Parathyroid adenoma (tissue), 2 donors: ENCODE measurements around the gene GUCA2A.

Experiments
- H2AFZ ChIP-seq: fragments of 300-600 bp; sonication (generic); one replicate; pipeline ENCODE4 v1.7.0; 2017; ENCODE audit warnings: antibody characterized with exemption, mild to moderate bottlenecking
- H3K27ac ChIP-seq: fragments of 300-600 bp; sonication (generic); one replicate; pipeline ENCODE4 v1.7.0; 2017
- H3K27me3 ChIP-seq: fragments of 300-600 bp; sonication (generic); one replicate; pipeline ENCODE4 v1.7.0; 2017; ENCODE audit warnings: low read length; ENCODE audit not compliant: control insufficient read depth, insufficient read depth
- H3K36me3 ChIP-seq: fragments of 300-600 bp; sonication (generic); one replicate; pipeline ENCODE4 v1.7.0; 2017; ENCODE audit warnings: low read length; ENCODE audit not compliant: control insufficient read depth, insufficient read depth
- H3K4me1 ChIP-seq: fragments of 300-600 bp; sonication (generic); one replicate; pipeline ENCODE4 v1.7.0; 2017; ENCODE audit warnings: control low read depth
- H3K4me2 ChIP-seq: fragments of 300-600 bp; sonication (generic); one replicate; pipeline ENCODE4 v1.7.0; 2017; ENCODE audit warnings: low read length
- H3K4me3 ChIP-seq: fragments of 300-600 bp; sonication (generic); one replicate; pipeline ENCODE4 v1.7.0; 2017; ENCODE audit warnings: low read depth, low read length
- H3K79me2 ChIP-seq: fragments of 300-600 bp; sonication (generic); one replicate; pipeline ENCODE4 v1.7.0; 2017; ENCODE audit warnings: control low read depth
- H3K9ac ChIP-seq: fragments of 300-600 bp; sonication (generic); one replicate; pipeline ENCODE4 v1.7.0; 2017; ENCODE audit warnings: mild to moderate bottlenecking
- H3K9me3 ChIP-seq: fragments of 300-600 bp; sonication (generic); one replicate; pipeline ENCODE4 v1.7.0; 2017; ENCODE audit warnings: low read length; ENCODE audit not compliant: control insufficient read depth
- CTCF ChIP-seq: fragments of 300-600 bp; sonication (generic); IDR thresholded peaks from one replicate; pipeline ENCODE4 v1.7.0; 2017; ENCODE audit warnings: antibody characterized with exemption, mild to moderate bottlenecking
- donor health status: primary hyperparathyroidism.

GUCA2A gene

GRCh38 chr1:42141978-42142377, 22.6 kb downstream of the GUCA2A start:
- Histone ChIP-seq H3K27me3 (no peaks in the 10 kb centered on the region), H3K9me3 (no peaks in the 10 kb centered on the region), H3K27ac (no peak overlapping the region), H3K79me2 (no peaks in the 10 kb centered on the region), H3K4me3 (no peak overlapping the region), H3K36me3 (no peaks in the 10 kb centered on the region), H3K9ac (no peak overlapping the region), H2AFZ (no peak overlapping the region), H3K4me1 (no peaks in the 10 kb centered on the region), H3K4me2 (no peak overlapping the region)
- TF ChIP-seq CTCF, result no peak

GRCh38 chr1:42140191-42140590, 24.4 kb downstream of the GUCA2A start:
- Histone ChIP-seq H3K4me2 (no peak overlapping the region), H2AFZ (no peak overlapping the region), H3K9me3 (no peaks in the 10 kb centered on the region), H3K9ac (no peak overlapping the region), H3K27me3 (no peaks in the 10 kb centered on the region), H3K79me2 (no peaks in the 10 kb centered on the region), H3K4me3 (no peak overlapping the region), H3K4me1 (no peaks in the 10 kb centered on the region), H3K27ac (no peak overlapping the region), H3K36me3 (no peaks in the 10 kb centered on the region)
- no peak for TF ChIP-seq CTCF

GRCh38 chr1:42139444-42139843, 25.1 kb downstream of the GUCA2A start:
- no peaks in the 10 kb centered on the region for H3K36me3 ChIP-seq
- H3K79me2 ChIP-seq, result no peaks in the 10 kb centered on the region
- no peak for TF ChIP-seq CTCF
- H3K27ac ChIP-seq, result no peak overlapping the region
- no peak overlapping the region for H3K4me2 ChIP-seq
- H3K4me1 ChIP-seq, result no peaks in the 10 kb centered on the region
- H3K4me3 ChIP-seq, result no peak overlapping the region
- no peak overlapping the region for H2AFZ ChIP-seq
- H3K27me3 ChIP-seq, result no peaks in the 10 kb centered on the region
- no peaks in the 10 kb centered on the region for H3K9me3 ChIP-seq
- no peak overlapping the region for H3K9ac ChIP-seq

- H3K4me1 ChIP-seq, result no peaks in the 10 kb centered on the region
- no peaks in the 10 kb centered on the region for H3K79me2 ChIP-seq
- no peaks in the 10 kb centered on the region for H3K9me3 ChIP-seq
- no peaks in the 10 kb centered on the region for H3K36me3 ChIP-seq
- H3K4me3 ChIP-seq, result no peak overlapping the region
- no peak overlapping the region for H3K9ac ChIP-seq
- no peaks in the 10 kb centered on the region for H3K27me3 ChIP-seq
- no peak for TF ChIP-seq CTCF
- H2AFZ ChIP-seq, result no peak overlapping the region
- no peak overlapping the region for H3K27ac ChIP-seq
- no peak overlapping the region for H3K4me2 ChIP-seq
These were observed 26.0 kb downstream of the GUCA2A start for GRCh38 chr1:42138586-42138985.

- Histone ChIP-seq H3K27me3 (no peaks in the 10 kb centered on the region), H3K4me1 (no peaks in the 10 kb centered on the region), H3K4me2 (no peak overlapping the region), H3K79me2 (no peaks in the 10 kb centered on the region), H3K27ac (no peak overlapping the region), H3K4me3 (no peak overlapping the region), H3K9ac (no peak overlapping the region), H3K36me3 (no peaks in the 10 kb centered on the region), H2AFZ (no peak overlapping the region), H3K9me3 (no peaks in the 10 kb centered on the region)
- TF ChIP-seq CTCF, result no peak
These were observed 26.8 kb downstream of the GUCA2A start for GRCh38 chr1:42137766-42138165.
